Astrocyte of the cerebellum (primary cell): ENCODE data around the gene FGFR2.
A peak's percentile ranks its signal among the peaks of the same experiment; 100 is the strongest.

ENCODE experiments used
- DNase-seq: peaks from one replicate; pipeline ENCODE4 v3.0.0-alpha.2; 2011; ENCODE audit warnings: low read depth
- H3K4me3 ChIP-seq: 2 replicates; pipeline ENCODE4 v1.5.1; 2011; ENCODE audit warnings: mild to moderate bottlenecking, low read depth, low read length, moderate library complexity
- CTCF ChIP-seq: IDR thresholded peaks from 2 replicates; pipeline ENCODE4 v1.5.1; 2012; ENCODE audit warnings: low read length, low read depth, moderate library complexity, mild to moderate bottlenecking; ENCODE audit errors: missing control alignments
- in situ Hi-C: cut with HindIII; loops from 2 replicates; pipeline ENCODE4 v1.10.0; 2017; ENCODE audit warnings: low sequenced_read_pairs

The FGFR2 gene

GRCh38 chr10:121493521-121493920 lies 104.7 kb downstream of the FGFR2 start:
- no peak for TF ChIP-seq CTCF
- in situ Hi-C loops, result no loop called here
- DNase-seq, result no peak
- no peak overlapping the region for H3K4me3 ChIP-seq

GRCh38 chr10:121490871-121491519 lies 107.2 kb downstream of the FGFR2 start:
- no peak for TF ChIP-seq CTCF
- in situ Hi-C loops, result no loop called here
- peak; percentile 49 for DNase-seq
- H3K4me3 ChIP-seq, result no peak overlapping the region

- TF ChIP-seq CTCF, result no peak
- in situ Hi-C loops, result no loop called here
- DNase-seq, result no peak
- H3K4me3 ChIP-seq, result no peak overlapping the region
Measured at GRCh38 chr10:121485436-121486139, 112.7 kb downstream of the FGFR2 start.

GRCh38 chr10:121484816-121485215 lies 113.4 kb downstream of the FGFR2 start:
- TF ChIP-seq CTCF, result no peak
- no peak overlapping the region for H3K4me3 ChIP-seq

GRCh38 chr10:121484401-121484800 lies 113.8 kb downstream of the FGFR2 start:
- no peak overlapping the region for H3K4me3 ChIP-seq
- TF ChIP-seq CTCF, result no peak
- no peak for DNase-seq
- in situ Hi-C loops, result no loop called here

More at GRCh38 chr10:121484816-121485215, 113.4 kb downstream of the FGFR2 start:
- no peak for DNase-seq
- in situ Hi-C loops, result no loop called here

- H3K4me3 ChIP-seq, result no peak overlapping the region
- peak; percentile 88 for DNase-seq
- in situ Hi-C loops, result no loop called here
- TF ChIP-seq CTCF, result no peak
Measured at GRCh38 chr10:121481180-121481579, 117.1 kb downstream of the FGFR2 start.
